Fibroblast of gingiva (primary cell): ENCODE results near the gene SMYD3.
"Not testable (repeated sequence)": the region's sequence is repeated elsewhere in the genome, so short reads cannot be mapped to it uniquely, and the experiment has no call there.

Experiments
- DNase-seq: peaks from one replicate; pipeline ENCODE4 v3.0.0-alpha.2; 2011; ENCODE audit warnings: low read depth

Gene SMYD3

DNA sequence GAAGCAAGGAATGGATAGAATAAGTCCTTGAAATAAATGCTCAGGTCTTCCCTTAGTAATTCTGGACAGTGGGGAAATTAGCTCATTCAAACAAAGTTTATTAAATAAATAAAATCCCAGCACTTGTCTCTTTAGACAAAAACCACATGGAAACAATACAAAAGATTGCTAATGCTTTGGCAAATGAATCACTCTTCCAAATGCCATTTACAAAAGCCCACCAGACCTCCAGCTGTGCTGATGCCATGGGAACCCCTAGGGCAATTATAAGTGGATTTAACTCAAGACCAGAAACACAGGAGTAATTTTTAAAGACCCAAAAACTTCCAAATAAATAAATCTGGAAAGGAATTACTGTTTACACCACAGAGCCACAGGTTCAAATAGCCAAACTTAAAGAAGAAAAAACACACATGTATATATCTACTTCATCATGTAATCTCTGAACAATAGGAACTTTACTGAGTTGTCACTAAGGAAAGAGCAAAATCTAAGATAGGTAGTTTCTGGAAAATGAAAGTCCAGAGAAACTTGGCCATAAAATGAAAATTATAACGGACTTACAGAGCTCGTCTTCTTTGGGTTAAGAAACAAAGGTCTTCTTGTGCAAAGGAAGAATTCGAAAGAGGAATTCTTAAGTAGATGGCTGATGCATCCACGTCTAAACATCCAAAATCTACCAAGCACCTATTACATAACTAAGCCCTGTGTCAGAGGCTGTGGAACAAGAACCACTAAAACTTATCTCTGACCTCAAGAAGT is 399.4 kb downstream of the SMYD3 start:
- DNase-seq = no peak

- no peak for DNase-seq
Measured at GRCh38 chr1:246106342-246106763, 400.7 kb downstream of the SMYD3 start.

GRCh38 chr1:246104927-246105326 is 402.2 kb downstream of the SMYD3 start:
- DNase-seq = no peak

DNA sequence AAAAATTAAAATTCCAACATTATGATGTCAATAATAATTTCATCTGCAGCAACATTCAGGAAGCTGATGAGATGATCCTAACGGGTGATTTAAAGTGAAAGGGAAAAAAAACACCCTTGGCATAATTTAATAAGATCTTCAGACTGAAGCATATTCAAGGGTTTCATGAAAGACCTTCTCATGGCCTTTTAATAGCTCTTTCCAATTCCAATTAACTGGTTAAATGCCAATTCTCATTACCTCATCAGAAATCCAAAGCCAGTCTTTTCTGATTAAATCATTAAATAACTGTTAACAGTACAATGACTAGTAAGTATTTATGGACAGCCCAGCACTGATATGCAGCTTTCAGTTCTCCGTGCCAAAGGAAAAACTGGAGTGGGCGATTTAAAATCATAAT is 407.5 kb downstream of the SMYD3 start:
- no peak for DNase-seq

- no peak for DNase-seq
Measured at GRCh38 chr1:246096356-246096755, 410.7 kb downstream of the SMYD3 start.

DNA sequence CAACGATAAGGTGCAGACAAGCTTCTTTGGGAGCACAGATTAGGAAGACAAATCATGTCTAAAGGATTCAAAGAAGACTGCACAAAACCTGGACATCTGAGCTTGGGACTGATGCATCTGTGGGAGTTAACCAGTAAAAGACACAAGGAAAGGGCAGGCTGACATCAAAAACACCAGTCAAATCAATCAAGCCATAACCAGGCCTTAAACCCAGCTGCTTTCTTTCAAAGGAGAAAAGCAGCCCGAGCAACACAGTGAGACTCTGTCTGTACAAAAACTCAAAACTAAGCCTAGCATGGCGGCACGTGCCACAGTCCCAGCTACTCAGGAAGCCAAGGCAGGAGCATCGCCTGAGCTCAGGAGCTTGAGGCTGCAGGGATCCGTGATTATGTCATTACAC is 411.6 kb downstream of the SMYD3 start:
- DNase-seq = no peak

GRCh38 chr1:246093230-246093629 is 413.8 kb downstream of the SMYD3 start:
- DNase-seq = no peak

DNA sequence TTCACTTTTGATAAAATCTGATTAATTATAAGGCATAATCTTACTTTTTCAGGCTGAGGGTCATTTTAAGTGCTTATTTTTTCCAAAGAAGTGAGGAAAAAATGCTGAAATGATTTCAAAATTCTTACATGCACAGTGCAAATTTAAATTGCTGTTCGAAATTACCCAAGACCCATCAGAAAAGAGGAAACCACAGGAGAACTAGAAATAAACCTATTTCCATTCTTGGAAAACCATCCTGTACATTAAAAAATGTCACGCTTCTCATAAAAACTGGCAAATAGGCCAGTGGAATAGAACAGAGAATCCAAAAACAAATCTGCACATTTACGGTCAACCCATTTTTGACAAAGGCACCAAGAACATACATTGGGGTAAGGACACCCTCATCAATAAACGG is 414.9 kb downstream of the SMYD3 start:
- no peak for DNase-seq

GRCh38 chr1:246091477-246091876 is 415.6 kb downstream of the SMYD3 start:
- peak; percentile 70 for DNase-seq

DNA sequence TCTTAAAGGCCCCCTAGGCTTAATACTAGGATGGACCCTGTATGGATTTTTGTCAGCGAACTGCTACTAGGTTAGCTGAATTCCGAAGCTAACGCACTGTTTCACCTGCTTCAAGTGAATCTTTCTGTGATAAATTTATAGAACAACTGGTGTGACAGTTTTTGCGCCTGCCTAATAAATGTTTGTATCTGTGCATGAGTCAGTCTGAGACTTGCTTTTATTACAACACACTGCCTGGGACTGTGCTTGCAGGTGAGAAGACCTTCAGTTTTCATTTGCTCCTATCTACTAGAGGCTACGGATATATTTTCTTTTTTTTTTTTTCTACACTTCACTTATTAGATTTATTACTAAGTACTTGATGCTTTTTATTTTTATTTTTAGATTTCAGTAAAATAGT is 420.9 kb downstream of the SMYD3 start:
- DNase-seq = no peak

DNA sequence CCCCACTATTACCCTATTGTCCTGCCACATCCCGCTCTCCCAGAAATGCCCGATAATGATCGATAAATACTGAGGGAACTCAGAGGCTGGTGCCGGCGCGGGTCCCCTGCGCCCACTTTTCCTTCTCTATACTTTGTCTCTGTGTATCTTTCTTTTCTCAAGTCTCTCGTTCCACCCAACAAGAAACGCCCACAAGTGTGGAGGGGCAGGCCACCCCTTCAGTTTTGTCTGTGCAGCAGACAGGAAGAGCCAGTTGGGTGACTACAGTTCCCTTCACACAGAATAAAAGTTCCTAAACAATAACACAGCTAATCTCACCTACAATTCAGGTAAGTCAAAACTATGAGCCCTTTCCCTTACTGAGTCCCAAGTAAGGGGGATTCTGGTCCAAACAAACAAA is 423.7 kb downstream of the SMYD3 start:
- no peak for DNase-seq

DNA sequence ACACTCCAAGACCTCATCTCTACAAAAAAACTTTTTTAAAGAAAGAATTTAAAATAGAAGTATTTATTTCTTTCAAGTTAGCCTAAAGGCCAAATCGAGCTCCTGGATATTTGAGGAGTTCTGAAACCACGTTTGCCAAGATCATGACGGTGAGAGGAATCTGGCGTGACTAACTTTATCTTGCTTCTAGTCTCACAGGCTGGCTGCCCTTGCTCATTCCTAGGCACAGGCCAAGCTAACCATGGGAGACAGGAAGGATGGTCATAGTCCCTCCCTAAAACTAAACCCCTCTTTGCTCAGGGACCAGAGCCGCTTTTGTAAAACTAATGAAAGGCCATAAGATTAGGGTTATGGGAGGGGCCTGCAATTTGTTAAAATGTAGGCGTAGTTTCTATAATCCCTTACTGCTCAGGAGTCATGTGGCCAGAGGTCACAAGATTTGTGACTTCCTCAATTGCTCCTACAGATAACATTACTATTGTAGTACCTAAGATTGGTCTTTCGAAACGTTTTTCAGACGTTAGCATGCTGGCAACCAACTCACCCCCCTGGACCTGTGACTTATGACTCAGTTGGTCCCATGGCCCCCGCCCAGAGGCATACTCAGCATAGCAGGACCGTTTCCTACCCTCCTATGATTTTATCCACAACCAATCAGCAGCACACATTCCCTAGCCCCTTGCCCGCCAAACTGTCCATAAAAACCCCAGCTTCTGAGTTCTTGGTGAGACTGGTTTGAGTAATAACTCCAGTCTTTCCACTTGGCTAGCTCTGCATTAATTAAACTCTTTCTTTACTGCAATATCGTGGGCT is 425.0 kb downstream of the SMYD3 start:
- DNase-seq = no peak

GRCh38 chr1:246081138-246081702 is 425.9 kb downstream of the SMYD3 start:
- DNase-seq = no peak

- DNase-seq = no peak
Measured at GRCh38 chr1:246080031-246080430, 427.0 kb downstream of the SMYD3 start.

GRCh38 chr1:246078888-246079252 is 428.2 kb downstream of the SMYD3 start:
- DNase-seq = no peak

DNA sequence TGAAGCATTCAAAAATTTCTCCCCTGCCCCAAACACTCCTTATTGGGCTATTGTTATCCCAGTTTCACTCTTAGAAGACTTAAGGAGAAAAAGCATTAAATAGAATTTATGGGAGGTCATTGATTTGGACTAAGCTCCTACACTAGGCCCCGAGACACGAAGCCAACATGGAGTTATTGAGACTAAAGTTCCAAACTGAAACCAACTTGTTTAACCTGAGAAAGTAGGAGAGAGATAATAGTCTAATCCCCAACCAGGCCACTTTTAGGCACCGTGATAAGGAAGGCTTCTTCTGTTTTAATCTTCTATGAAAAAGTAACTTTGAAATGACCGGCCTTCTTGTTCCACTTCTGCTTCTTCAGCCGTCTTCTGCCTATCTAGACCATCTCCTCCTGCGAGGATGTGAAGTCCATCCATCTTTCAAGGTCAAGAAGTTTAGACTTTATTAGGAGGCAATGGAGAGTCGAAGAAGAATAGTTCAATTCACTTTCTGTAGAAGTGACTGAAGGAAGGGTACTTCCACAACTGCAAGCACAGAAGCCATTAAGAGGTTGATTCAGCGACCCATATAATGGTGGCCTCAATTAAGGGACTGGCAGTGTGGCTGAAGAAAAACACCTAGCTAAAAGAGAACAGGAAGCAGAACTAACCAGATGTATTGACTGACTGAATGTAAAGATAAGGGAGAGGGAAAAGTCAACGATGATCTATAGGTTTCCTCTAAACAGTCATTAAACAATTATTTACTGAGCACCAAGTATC is 428.8 kb downstream of the SMYD3 start:
- DNase-seq = no peak

GRCh38 chr1:246077476-246077875 is 429.6 kb downstream of the SMYD3 start:
- no peak for DNase-seq

- DNase-seq = peak; percentile 26
Measured at GRCh38 chr1:246074421-246074820, 432.7 kb downstream of the SMYD3 start.

GRCh38 chr1:246072456-246072955 is 434.6 kb downstream of the SMYD3 start:
- no peak for DNase-seq

- DNase-seq = not testable (repeated sequence)
Measured at GRCh38 chr1:246071981-246072380, 435.1 kb downstream of the SMYD3 start.

GRCh38 chr1:246071561-246071960 is 435.5 kb downstream of the SMYD3 start:
- not testable (repeated sequence) for DNase-seq

DNA sequence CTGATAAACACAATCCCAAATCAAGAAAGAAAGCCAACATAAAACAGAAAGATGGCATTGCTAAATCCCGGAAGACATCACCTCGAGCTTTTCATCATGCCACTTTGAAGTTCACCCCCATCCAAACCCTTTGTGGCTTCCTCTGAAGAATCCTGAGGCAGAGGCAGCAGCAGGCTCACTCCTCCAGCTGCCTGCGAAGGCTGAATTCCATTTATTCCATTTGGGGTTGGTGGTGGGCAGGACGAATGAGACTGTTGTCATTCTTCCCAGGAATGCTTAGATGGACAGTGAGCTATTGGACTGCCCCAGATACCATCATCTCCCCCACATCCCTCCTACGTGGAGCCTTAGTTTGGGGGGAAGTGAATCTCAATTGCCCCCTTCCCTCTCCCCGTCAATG is 437.5 kb downstream of the SMYD3 start:
- no peak for DNase-seq
